Keratinocyte (primary cell): Measurements from ENCODE around the gene PRIMPOL. TPM values are rescaled to one million over a fixed set of nuclear protein-coding genes. Genes with fewer than 3 reads are reported as not detected.

ENCODE experiments used
- DNase-seq: peaks from one replicate; pipeline ENCODE4 v3.0.0-alpha.2; 2011; ENCODE audit warnings: low read depth, missing footprints, low spot score
- FAIRE-seq: peaks from 2 replicates; lab custom pipeline; 2011; peaks lifted over from hg19 to GRCh38; lab: Jason Lieb, UNC
- H2AFZ ChIP-seq: 2 replicates; pipeline ENCODE4 v1.6.0; 2012; ENCODE audit warnings: low read length, control low read depth, inconsistent platforms; ENCODE audit not compliant: control insufficient read depth
- H3K27ac ChIP-seq: 2 replicates; pipeline ENCODE4 v1.5.1; 2011; ENCODE audit warnings: low read length; ENCODE audit not compliant: control insufficient read depth, insufficient read depth
- H3K27me3 ChIP-seq: 3 replicates; pipeline ENCODE4 v1.6.0; 2011; ENCODE audit warnings: low read length; ENCODE audit not compliant: control insufficient read depth, insufficient read depth; ENCODE audit errors: extremely low read depth
- H3K36me3 ChIP-seq, 2 experiments: 2 replicates in 1 of 2; 3 replicates in 1 of 2; pipeline ENCODE4 v1.5.1; 2011; ENCODE audit warnings: low read length in 2 of 2, mild to moderate bottlenecking in 1 of 2; ENCODE audit not compliant: control insufficient read depth in 2 of 2, insufficient read depth in 2 of 2; ENCODE audit errors: extremely low read depth in 1 of 2
- H3K4me1 ChIP-seq: 3 replicates; pipeline ENCODE4 v1.5.1; 2011; ENCODE audit warnings: low read length; ENCODE audit not compliant: control insufficient read depth, insufficient read depth; ENCODE audit errors: extremely low read depth
- H3K4me2 ChIP-seq: 3 replicates; pipeline ENCODE4 v1.6.0; 2011; ENCODE audit warnings: low read depth, low read length; ENCODE audit not compliant: control insufficient read depth, insufficient read depth; ENCODE audit errors: extremely low read depth
- H3K4me3 ChIP-seq, 3 experiments: fragments of 200-600 bp in 1 of 3; sonication (generic) in 1 of 3; 2 replicates in 2 of 3; 3 replicates in 1 of 3; pipeline ENCODE4 v1.5.1; 2011 to 2016; ENCODE audit warnings: low read length in 3 of 3, mild to moderate bottlenecking in 3 of 3, control low read depth in 2 of 3, inconsistent platforms in 1 of 3, low read depth in 1 of 3, mixed read lengths in 1 of 3, mixed run types in 1 of 3, moderate library complexity in 1 of 3; ENCODE audit not compliant: control insufficient read depth in 2 of 3, insufficient read depth in 2 of 3; ENCODE audit errors: extremely low read depth in 1 of 3
- H3K79me2 ChIP-seq: 2 replicates; pipeline ENCODE4 v1.6.0; 2012; ENCODE audit warnings: low read length; ENCODE audit not compliant: control insufficient read depth, insufficient read depth
- H3K9ac ChIP-seq: 3 replicates; pipeline ENCODE4 v1.6.0; 2011; ENCODE audit warnings: low read length; ENCODE audit not compliant: control insufficient read depth, insufficient read depth; ENCODE audit errors: extremely low read depth
- H3K9me1 ChIP-seq: 3 replicates; pipeline ENCODE4 v1.6.0; 2011; ENCODE audit warnings: low read length; ENCODE audit not compliant: control insufficient read depth, insufficient read depth; ENCODE audit errors: extremely low read depth
- H3K9me3 ChIP-seq: 2 replicates; pipeline ENCODE4 v1.5.1; 2012; ENCODE audit warnings: low read depth, low read length; ENCODE audit not compliant: control insufficient read depth
- H4K20me1 ChIP-seq: 3 replicates; pipeline ENCODE4 v1.6.0; 2011; ENCODE audit warnings: low read length; ENCODE audit not compliant: control insufficient read depth, insufficient read depth; ENCODE audit errors: extremely low read depth
- CTCF ChIP-seq, 3 experiments: IDR thresholded peaks in 1 of 3; conservative IDR thresholded peaks in 1 of 3; optimal IDR thresholded peaks in 1 of 3; 2 replicates in 2 of 3; 3 replicates in 1 of 3; pipeline versions ENCODE3 to v1.5.1; 2011; ENCODE audit warnings: low read length in 3 of 3, mild to moderate bottlenecking in 3 of 3, moderate library complexity in 2 of 3, control low read depth in 1 of 3, inconsistent platforms in 1 of 3; ENCODE audit not compliant: insufficient read depth in 2 of 3; ENCODE audit errors: extremely low read depth in 1 of 3
- EZH2 ChIP-seq: IDR thresholded peaks from one replicate; pipeline ENCODE4 v1.6.1; 2012; ENCODE audit warnings: inconsistent platforms, mild to moderate bottlenecking, low read length, moderate library complexity
- dilution Hi-C: fragments of 300-500 bp; cut with MboI; formaldehyde crosslinking; loops from one replicate; pipeline ENCODE4 v1.7.0; 2020; ENCODE audit warnings: low sequenced_read_pairs; ENCODE audit not compliant: extremely low pct_ligation_motif_present
- polyA plus RNA-seq, 5 experiments: library from polyadenylated mRNA; depleted of rRNA in 3 of 5; stranded (reverse) in 3 of 5; stranded (forward) in 1 of 5; unstranded in 1 of 5; fragments of >200 nt; gene quantifications; 1 replicate in 1 of 5; 2 replicates in 3 of 5; 3 replicates in 1 of 5; pipeline versions ENCODE4 v1.2.1 to v1.2.3, GENCODE V29; 2011 to 2012; ENCODE audit warnings: missing spikeins in 2 of 5, low read depth in 1 of 5, low replicate concordance in 1 of 5

Gene PRIMPOL
- polyA plus RNA-seq, 1 donor (not counting 4 experiments of a cell fraction or from before 2014, with no cell fraction given) = 22.8 TPM

- H3K27ac ChIP-seq = no peak overlapping the region
- no peak for FAIRE-seq
- H4K20me1 ChIP-seq = no peaks in the 10 kb centered on the region
- no peak overlapping the region for H3K4me2 ChIP-seq
- dilution Hi-C loops = no loop called here
- no peak overlapping the region for H2AFZ ChIP-seq
- no peaks in the 10 kb centered on the region for H3K27me3 ChIP-seq
- H3K9me1 ChIP-seq = no peaks in the 10 kb centered on the region
- H3K36me3 ChIP-seq = no peaks in the 10 kb centered on the region
- no peak for TF ChIP-seq EZH2
- TF ChIP-seq CTCF (optimal IDR thresholded peaks at IDR 0.05 in 1 of 3, IDR thresholded peaks at IDR 0.05 in 1 of 3, conservative IDR thresholded peaks at IDR 0.05 in 1 of 3; ENCODE audit: extremely low read depth in 1 of 3, insufficient read depth in 2 of 3, low read length in 3 of 3) = no peak
- H3K9me3 ChIP-seq = no peaks in the 10 kb centered on the region
- H3K9ac ChIP-seq = no peak overlapping the region
- H3K79me2 ChIP-seq = no peaks in the 10 kb centered on the region
- H3K4me3 ChIP-seq = no peak overlapping the region
- peaks cover 4% of the 10 kb centered on the region for H3K4me1 ChIP-seq
- no peak for DNase-seq
These were observed 37.5 kb upstream of the PRIMPOL start for GRCh38 chr4:184612074-184612473.

- H3K27me3 ChIP-seq = no peaks in the 10 kb centered on the region
- H3K4me2 ChIP-seq = no peak overlapping the region
- no peaks in the 10 kb centered on the region for H3K9me3 ChIP-seq
- FAIRE-seq (no peak), DNase-seq (no peak)
- H3K27ac ChIP-seq = no peak overlapping the region
- H3K4me3 ChIP-seq = no peak overlapping the region
- no peak overlapping the region for H3K9ac ChIP-seq
- no peak overlapping the region for H2AFZ ChIP-seq
- H4K20me1 ChIP-seq = no peaks in the 10 kb centered on the region
- H3K9me1 ChIP-seq = no peaks in the 10 kb centered on the region
- TF ChIP-seq CTCF (optimal IDR thresholded peaks at IDR 0.05 in 1 of 3, IDR thresholded peaks at IDR 0.05 in 1 of 3, conservative IDR thresholded peaks at IDR 0.05 in 1 of 3; ENCODE audit: extremely low read depth in 1 of 3, insufficient read depth in 2 of 3, low read length in 3 of 3) = no peak
- TF ChIP-seq EZH2 = no peak
- dilution Hi-C loops = no loop called here
- H3K4me1 ChIP-seq = peaks cover 4% of the 10 kb centered on the region
- H3K79me2 ChIP-seq = no peaks in the 10 kb centered on the region
- H3K36me3 ChIP-seq = no peaks in the 10 kb centered on the region
These were observed 36.1 kb upstream of the PRIMPOL start for GRCh38 chr4:184613405-184613804.
